Astrocyte (in vitro differentiated cells and primary cell): ENCODE results near the gene EPS15.

Source experiments
- EZH2 ChIP-seq: IDR thresholded peaks from 2 replicates; pipeline ENCODE4 v1.6.1; 2012; ENCODE audit warnings: mild to moderate bottlenecking, low read length, inconsistent platforms; ENCODE audit not compliant: insufficient read depth
- TF ChIP-seq, protein P1 (sequence below): IDR thresholded peaks from 2 replicates; pipeline ENCODE4 v1.5.1; 2011; ENCODE audit warnings: low read depth, mild to moderate bottlenecking, inconsistent platforms, low read length, moderate library complexity; ENCODE audit not compliant: insufficient read depth

DNA sequence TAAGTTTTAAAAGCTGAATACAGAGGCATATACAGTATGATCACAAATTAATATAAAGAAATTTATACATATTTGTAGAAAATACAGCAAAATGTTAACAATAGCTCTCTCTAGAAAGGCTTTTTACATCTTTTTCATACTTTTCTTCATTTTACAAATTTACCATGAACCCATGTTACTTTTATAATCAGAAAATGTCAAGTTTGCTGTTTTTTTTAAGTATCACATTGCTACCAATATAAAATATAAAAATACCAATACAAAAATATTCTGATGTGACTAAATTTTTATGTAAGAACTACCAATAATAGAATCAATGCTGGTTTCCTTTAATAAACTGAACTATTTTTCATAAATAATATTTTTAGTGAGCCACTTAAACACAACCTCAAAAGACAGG lies 104.3 kb downstream of the EPS15 start:
- TF ChIP-seq, protein P1, sequence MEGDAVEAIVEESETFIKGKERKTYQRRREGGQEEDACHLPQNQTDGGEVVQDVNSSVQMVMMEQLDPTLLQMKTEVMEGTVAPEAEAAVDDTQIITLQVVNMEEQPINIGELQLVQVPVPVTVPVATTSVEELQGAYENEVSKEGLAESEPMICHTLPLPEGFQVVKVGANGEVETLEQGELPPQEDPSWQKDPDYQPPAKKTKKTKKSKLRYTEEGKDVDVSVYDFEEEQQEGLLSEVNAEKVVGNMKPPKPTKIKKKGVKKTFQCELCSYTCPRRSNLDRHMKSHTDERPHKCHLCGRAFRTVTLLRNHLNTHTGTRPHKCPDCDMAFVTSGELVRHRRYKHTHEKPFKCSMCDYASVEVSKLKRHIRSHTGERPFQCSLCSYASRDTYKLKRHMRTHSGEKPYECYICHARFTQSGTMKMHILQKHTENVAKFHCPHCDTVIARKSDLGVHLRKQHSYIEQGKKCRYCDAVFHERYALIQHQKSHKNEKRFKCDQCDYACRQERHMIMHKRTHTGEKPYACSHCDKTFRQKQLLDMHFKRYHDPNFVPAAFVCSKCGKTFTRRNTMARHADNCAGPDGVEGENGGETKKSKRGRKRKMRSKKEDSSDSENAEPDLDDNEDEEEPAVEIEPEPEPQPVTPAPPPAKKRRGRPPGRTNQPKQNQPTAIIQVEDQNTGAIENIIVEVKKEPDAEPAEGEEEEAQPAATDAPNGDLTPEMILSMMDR: no peak
- no peak for TF ChIP-seq EZH2
